ENCODE data around the gene REXO2.

GRCh38 chr11:114440121-114440860, 1.0 kb downstream of the REXO2 start:
- TF ChIP-seq YY1 (IDR thresholded peaks at IDR 0.05; ENCODE audit: insufficient read depth, insufficient read length) (no peak), ZNF274 (IDR thresholded peaks at IDR 0.05; ENCODE audit: low read depth, low read length) (no peak), SUZ12 (IDR thresholded peaks at IDR 0.05; ENCODE audit: extremely low read depth, insufficient read depth, insufficient read length) (no peak)
